BLaER1 treated with 17β-estradiol and CSF1 and Interleukin-3, amounts not matched to agents 10 nM and 100 nM (cell line): ENCODE data around the gene SAXO2.
"Not testable (repeated sequence)": the region's sequence is repeated elsewhere in the genome, so short reads cannot be mapped to it uniquely, and the experiment has no call there.

Experiments
- H3K27ac ChIP-seq, 11 experiments: shearing (Covaris generic); formaldehyde crosslinking; 2 replicates each; pipeline ENCODE4 v1.8.1; 2022
- H3K27me3 ChIP-seq, 11 experiments: shearing (Covaris generic); formaldehyde crosslinking; 2 replicates each; pipeline ENCODE4 v1.8.1; 2022
- H3K36me3 ChIP-seq, 11 experiments: shearing (Covaris generic); formaldehyde crosslinking; 2 replicates each; pipeline ENCODE4 v1.8.1; 2022
- H3K4me1 ChIP-seq, 10 experiments: shearing (Covaris generic); formaldehyde crosslinking; 2 replicates each; pipeline ENCODE4 v1.8.1; 2022
- H3K4me2 ChIP-seq, 11 experiments: shearing (Covaris generic); formaldehyde crosslinking; 2 replicates each; pipeline ENCODE4 v1.8.1; 2022
- H3K4me3 ChIP-seq, 10 experiments: shearing (Covaris generic); formaldehyde crosslinking; 2 replicates each; pipeline ENCODE4 v1.8.1; 2022
- H3K9ac ChIP-seq, 11 experiments: shearing (Covaris generic); formaldehyde crosslinking; 2 replicates each; pipeline ENCODE4 v1.8.1; 2022
- H3K9me3 ChIP-seq, 11 experiments: shearing (Covaris generic); formaldehyde crosslinking; replicated peaks in 1 of 11; 2 replicates each; pipeline ENCODE4 v1.8.1; 2022
- H4K20me1 ChIP-seq, 11 experiments: shearing (Covaris generic); formaldehyde crosslinking; 2 replicates each; pipeline ENCODE4 v1.8.1; 2022

The SAXO2 gene

DNA sequence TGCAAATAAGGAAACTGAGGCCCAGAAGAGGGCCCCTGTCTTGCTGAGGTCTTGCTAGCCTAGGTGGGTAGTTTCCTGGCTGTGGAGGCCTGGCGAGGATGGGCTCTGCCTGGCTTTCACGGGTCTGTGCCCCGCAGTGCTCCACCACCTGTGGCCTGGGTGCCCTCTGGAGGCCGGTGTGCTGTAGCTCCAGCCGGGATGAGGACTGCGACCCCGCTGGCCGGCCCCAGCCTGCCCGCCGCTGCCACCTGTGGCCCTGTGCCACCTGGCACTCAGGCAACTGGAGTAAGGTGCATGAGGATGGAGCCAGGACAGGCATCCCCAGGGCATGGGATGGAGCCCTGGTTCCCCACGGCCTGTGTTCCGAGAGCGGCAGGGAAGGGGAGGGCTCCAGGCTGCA, 66.4 kb downstream of the SAXO2 start:
- not testable (repeated sequence) for H3K4me2 ChIP-seq, H3K36me3 ChIP-seq, H3K27me3 ChIP-seq, H3K9ac ChIP-seq, H4K20me1 ChIP-seq, H3K9me3 ChIP-seq, H3K4me3 ChIP-seq, H3K27ac ChIP-seq
- peaks cover 5 to 28% (median 20%) of the 10 kb centered on the region in 10 experiments; a peak in 17 of 20 replicates for H3K4me1 ChIP-seq

DNA sequence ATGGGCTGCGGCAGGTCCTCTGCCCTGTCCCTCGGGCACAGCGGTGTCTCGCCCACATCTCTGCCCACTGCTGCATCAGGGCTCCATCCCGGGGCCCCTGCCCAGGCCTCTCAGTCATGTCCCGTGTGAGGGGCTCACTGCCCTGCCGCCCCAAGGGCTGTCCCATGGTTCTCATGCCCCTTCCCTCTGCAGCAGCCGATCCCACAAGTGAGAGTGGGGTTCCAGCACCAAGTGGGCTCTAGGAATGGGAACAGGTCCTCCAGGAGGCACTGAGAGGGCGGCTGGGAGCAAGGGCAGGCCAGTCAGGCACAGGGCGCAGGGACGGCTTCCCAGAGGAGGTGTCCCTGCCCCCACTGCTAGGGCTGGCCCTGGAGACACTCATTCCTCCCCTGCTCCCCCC, 68.3 kb downstream of the SAXO2 start:
- H3K4me3 ChIP-seq, H3K27ac ChIP-seq, H3K27me3 ChIP-seq, H3K36me3 ChIP-seq, H3K9me3 ChIP-seq, H4K20me1 ChIP-seq, H3K9ac ChIP-seq, H3K4me2 ChIP-seq: not testable (repeated sequence)
- peaks cover 6 to 43% (median 26%) of the 10 kb centered on the region in 10 experiments; a peak in 17 of 20 replicates for H3K4me1 ChIP-seq

DNA sequence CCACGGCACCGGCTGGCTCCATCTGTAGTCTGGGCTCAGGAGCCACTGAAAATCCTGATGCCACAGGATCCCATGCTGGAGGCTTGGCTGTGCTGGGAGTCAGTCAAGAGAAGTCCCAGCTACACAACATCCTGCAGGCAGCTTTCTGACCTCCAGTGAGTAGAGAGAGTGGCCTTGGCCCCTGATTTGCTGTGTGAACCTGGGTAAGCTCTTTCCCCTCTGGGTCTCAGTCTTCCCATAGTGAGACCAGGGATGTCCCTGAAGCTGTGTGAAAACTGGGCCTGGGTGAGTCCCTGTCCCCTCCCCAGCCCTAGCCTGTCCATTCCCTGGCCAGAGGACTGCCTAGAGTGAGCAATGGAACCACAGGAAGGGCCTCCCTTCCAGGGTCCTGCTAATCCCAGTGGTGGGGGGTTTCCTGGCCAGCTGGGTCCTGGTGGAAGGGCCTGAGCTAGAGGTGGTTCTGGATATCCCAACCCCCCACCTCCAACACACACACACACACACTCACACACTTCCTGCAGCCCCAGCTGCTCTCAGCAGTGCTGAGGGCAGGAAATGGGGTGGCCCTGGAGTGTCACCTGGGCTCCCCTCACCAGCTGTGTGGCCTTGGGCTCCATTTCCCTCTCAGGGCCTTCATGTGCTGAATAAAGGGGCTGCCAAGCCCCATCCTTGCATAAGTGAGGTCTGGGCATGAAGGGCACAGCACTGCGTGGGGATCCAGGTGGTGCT, 69.1 kb downstream of the SAXO2 start:
- H3K4me1 ChIP-seq = peaks cover 12 to 46% (median 29%) of the 10 kb centered on the region in 10 experiments; a peak in 17 of 20 replicates
- not testable (repeated sequence) for H4K20me1 ChIP-seq, H3K27me3 ChIP-seq, H3K9ac ChIP-seq, H3K36me3 ChIP-seq, H3K9me3 ChIP-seq, H3K4me3 ChIP-seq
- H3K4me2 ChIP-seq = peak overlapping the region in 8 of 11 experiments; percentile 63 to 78 (median 76); a peak in 12 of 22 replicates
- peak overlapping the region in 3 of 11 experiments; percentile 38 to 69 (median 62); a peak in 4 of 22 replicates for H3K27ac ChIP-seq

DNA sequence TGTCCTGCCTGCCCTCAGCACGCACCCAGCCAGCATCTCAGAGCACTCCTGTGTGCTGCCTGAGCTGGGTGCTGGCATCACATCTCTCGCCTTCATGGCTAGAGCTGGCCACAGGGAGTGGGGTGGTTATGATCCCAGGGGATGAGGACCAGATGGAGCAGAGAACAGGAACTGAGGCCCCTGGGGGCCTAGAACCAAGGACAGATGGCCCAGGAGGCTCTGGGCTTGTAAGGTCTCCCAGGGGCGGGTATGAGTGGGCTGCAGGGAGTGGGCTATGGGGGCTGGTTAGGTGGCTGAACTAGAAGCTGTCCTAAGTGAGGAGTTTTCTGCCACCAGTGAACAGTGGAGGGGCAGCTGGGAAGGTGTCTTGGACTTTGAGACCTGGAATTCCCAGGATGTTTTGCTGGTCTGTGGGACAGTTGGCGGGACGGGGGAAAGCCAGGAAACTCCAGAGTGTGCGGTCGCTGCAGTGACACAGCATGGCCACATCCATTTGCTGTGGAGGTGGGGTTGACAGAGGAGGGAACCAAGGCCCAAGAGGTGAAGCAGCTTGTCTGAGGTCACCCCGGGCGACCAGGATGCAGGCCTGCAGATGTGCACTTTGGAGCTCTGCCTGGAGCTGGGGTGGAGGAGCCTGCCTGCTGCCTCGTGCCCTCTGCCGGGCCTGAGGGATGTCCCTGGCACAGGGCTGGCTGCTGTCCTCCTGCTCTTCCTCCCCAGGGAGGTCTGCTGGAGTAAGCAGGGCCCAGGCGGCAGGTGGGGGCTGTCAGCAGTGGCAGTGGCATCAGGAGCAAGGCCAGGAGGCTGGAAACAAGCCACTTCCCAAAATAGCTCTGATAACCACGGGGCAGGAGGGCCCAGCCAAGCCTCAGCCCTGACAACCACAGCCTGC, 70.3 kb downstream of the SAXO2 start:
- Histone ChIP-seq H3K9ac (peak overlapping the region in 5 of 11 experiments; percentile 22 to 60 (median 48); a peak in 7 of 22 replicates), H3K4me1 (peaks cover 12 to 46% (median 29%) of the 10 kb centered on the region in 10 experiments; a peak in 17 of 20 replicates), H3K27ac (peak overlapping the region in 6 of 11 experiments; percentile 47 to 69 (median 62); a peak in 11 of 22 replicates), H3K4me2 (peak overlapping the region; percentile 11 to 78 (median 70); a peak in 19 of 22 replicates)
- not testable (repeated sequence) for H3K27me3 ChIP-seq, H3K36me3 ChIP-seq, H4K20me1 ChIP-seq, H3K9me3 ChIP-seq, H3K4me3 ChIP-seq

DNA sequence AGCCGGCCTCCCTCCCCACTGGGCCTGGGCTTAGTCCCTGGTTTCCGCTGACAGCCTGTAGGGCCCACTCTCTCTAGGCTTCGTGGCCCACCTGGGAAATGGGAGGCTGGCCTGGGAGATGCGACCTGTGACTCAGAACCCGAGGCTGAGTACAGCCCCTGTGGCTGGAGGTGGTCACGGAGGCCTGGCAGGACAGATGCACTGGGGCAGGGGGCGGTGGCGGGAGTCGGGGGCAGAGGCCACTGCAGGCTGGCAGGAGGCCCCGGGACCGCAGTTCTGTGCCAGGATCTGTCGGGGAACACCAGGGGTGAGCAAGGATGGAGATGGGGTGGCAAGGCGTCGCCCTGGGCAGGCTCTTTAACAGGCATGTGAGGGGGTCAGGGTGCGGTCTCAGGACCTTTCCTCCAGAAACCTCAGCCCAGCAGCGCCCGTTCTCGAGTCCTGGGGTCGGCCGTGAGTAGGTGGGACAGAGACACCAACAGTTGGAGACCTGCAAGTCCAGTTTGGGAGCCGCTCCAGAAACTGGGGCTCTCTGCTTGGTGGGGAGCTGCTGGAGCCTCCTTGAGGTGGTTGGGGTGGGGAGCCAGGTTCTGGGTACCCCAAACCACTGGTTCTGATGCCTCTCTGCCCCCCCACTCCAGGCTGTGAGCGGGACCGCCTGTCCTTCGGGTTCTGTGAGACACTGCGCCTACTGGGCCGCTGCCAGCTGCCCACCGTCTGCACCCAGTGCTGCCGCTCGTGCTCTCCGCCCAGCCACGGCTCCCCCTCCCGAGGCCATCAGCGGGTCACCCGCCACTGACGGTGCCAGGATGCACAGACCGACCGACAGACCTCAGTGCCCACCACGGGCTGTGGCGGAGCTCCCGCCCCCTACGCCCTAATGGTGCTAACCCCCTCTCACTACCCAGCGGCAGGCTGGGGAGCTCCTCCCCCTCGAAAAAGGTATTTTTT, 71.3 kb downstream of the SAXO2 start:
- Histone ChIP-seq H3K4me1 (peaks cover 12 to 46% (median 29%) of the 10 kb centered on the region in 10 experiments; a peak in 17 of 20 replicates), H3K9ac (peak overlapping the region in 5 of 11 experiments; percentile 34 to 60 (median 48); a peak in 8 of 22 replicates), H3K4me2 (peak overlapping the region; percentile 11 to 78 (median 70); a peak in 19 of 22 replicates), H3K27ac (peak overlapping the region in 8 of 11 experiments; percentile 43 to 69 (median 58); a peak in 13 of 22 replicates)
- not testable (repeated sequence) for H3K4me3 ChIP-seq, H3K27me3 ChIP-seq, H4K20me1 ChIP-seq, H3K9me3 ChIP-seq, H3K36me3 ChIP-seq
